ENCODE data around the gene SEPTIN12. TPM values are rescaled to one million over a fixed set of nuclear protein-coding genes. Genes with fewer than 3 reads are reported as not detected.

SEPTIN12 gene
- total and polyA plus RNA-seq, 2 of the 8 experiments (the other 6 are each of a cell fraction or from before 2014, with no cell fraction given), result 0.24 TPM; not detected in 1

DNA sequence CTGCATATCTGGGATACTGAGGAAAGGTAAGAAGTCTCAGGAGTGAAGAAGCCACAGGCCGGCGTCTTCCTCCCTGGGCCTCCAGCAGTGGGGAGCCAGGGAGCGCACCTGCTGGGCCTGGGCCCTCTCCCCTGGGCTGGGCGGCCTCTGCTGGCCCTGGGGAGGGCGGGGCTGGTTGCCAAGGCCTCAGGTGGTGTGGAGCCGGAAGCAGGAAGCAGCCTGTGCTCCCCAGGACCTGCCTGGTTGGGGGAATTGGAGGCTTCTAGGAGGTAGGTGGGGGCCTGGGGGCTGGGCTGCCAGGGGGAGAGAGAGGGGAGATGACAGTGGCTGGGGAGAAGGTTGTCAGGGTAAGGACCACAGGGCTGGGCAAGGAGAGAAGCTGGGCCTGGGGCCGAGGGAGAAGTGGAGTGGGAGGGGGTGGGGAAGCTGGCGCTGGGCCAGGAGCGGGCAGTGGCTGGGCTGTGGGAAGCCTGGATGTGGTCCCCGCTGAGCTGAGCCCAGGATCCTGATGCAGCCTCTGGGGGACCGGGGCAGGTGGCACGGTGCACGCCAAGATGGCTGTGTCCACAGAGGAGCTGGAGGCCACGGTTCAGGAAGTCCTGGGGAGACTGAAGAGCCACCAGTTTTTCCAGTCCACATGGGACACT, 7.2 kb upstream of the SEPTIN12 start, which contains the start of gene SMIM22:
Gene SMIM22, plus strand, starts transcription at position 189 of the 647 bp plus-strand sequence. Its CDS starts 366 bp downstream, at position 555.
- no peak within 1 kb of the TSS for H2BK20ac ChIP-seq (ENCODE audit: low read length)
- no peak within 1 kb of the TSS for H3K23ac ChIP-seq (ENCODE audit: insufficient read length)
- H4K5ac ChIP-seq (ENCODE audit: insufficient read length, low read depth, low read length), result no peak within 1 kb of the TSS
- H3K79me2 ChIP-seq (ENCODE audit: control insufficient read depth in 1 of 2, insufficient read depth in 2 of 2, low read length in 2 of 2), result no peaks in the 10 kb centered on the region
- peaks cover 0 to 4% of the 10 kb centered on the region in 2 experiments for H4K20me1 ChIP-seq (replicated peaks in 1 of 2; ENCODE audit: control insufficient read depth in 1 of 2, insufficient read depth in 2 of 2, low read length in 2 of 2)
- no peak within 1 kb of the TSS for H4K8ac ChIP-seq (ENCODE audit: extremely low read depth, insufficient read depth, low read length)
- POLR2A ChIA-PET (ENCODE audit: partially characterized antibody), result interaction anchor here (1.2 to 1.5 kb wide), 3 partner anchors 7 to 79 kb away, joined by 4 to 5 read pairs (median 4); partner anchors contain the start of gene ROGDI
- no peak within 1 kb of the TSS for H2BK12ac ChIP-seq (ENCODE audit: low read depth, low read length)
- no peaks in the 10 kb centered on the region for H3K79me1 ChIP-seq (ENCODE audit: low read depth, low read length)
- FAIRE-seq (no peak), DNase-seq (ENCODE audit: low read depth in 1 of 2, low spot score in 2 of 2) (no peak)
- H3K4me2 ChIP-seq (ENCODE audit: insufficient read depth in 1 of 2, low read depth in 2 of 2, low read length in 2 of 2), result no peak within 1 kb of the TSS
- CTCF ChIA-PET (ENCODE audit: partially characterized antibody), result no interaction called here
- H3K9me3 ChIP-seq (ENCODE audit: insufficient read depth in 2 of 2, low read depth in 1 of 2, low read length in 1 of 2), result no peaks in the 10 kb centered on the region
- H2BK5ac ChIP-seq (ENCODE audit: low read depth, low read length), result no peak within 1 kb of the TSS
- H2AFZ ChIP-seq (ENCODE audit: low read length), result no peak within 1 kb of the TSS
- H3K4ac ChIP-seq (replicated peaks; ENCODE audit: insufficient read length, low read depth, low read length), result no peak within 1 kb of the TSS
- WGBS, 2 experiments (ENCODE audit: extremely low coverage in 1 of 2, insufficient coverage in 1 of 2, insufficient read length in 1 of 2, insufficient replicate concordance in 2 of 2, low coverage in 1 of 2, low lambda C conversion rate in 2 of 2, missing lambda C conversion rate in 1 of 2), result 71% methylated on average over 6 of the region's 14 CpGs; no CpG with 5 or more reads in 1 of the 2 experiments
- no peaks in the 10 kb centered on the region for H3K23me2 ChIP-seq (ENCODE audit: low read depth, low read length)
- no peak within 1 kb of the TSS for H3K18ac ChIP-seq (ENCODE audit: extremely low read depth, low read length)
- H3K9ac ChIP-seq (replicated peaks in 1 of 4; ENCODE audit: extremely low read depth in 1 of 4, low read depth in 3 of 4, low read length in 3 of 4), result no peak within 1 kb of the TSS
- no peak within 1 kb of the TSS for H4K91ac ChIP-seq (replicated peaks; ENCODE audit: insufficient read length, low read length)
- no peak within 1 kb of the TSS for H3K56ac ChIP-seq (replicated peaks; ENCODE audit: insufficient read length, low read depth, low read length)
- no peak within 1 kb of the TSS for H2BK15ac ChIP-seq (ENCODE audit: low read length)
- no peaks in the 10 kb centered on the region for H3K4me1 ChIP-seq (replicated peaks in 1 of 4; ENCODE audit: control insufficient read depth in 3 of 4, insufficient read depth in 4 of 4, low read length in 3 of 4)
- no peak within 1 kb of the TSS for H3K4me3 ChIP-seq (ENCODE audit: extremely low read depth in 1 of 4, insufficient read depth in 2 of 4, low read depth in 3 of 4, low read length in 4 of 4)
- peaks cover 0 to 2% (median 0%) of the 10 kb centered on the region in 4 experiments; a peak in 3 of 8 replicates for H3K36me3 ChIP-seq (ENCODE audit: control insufficient read depth in 2 of 4, insufficient read depth in 4 of 4, low read length in 3 of 4)
- no peak within 1 kb of the TSS for H2AK5ac ChIP-seq (ENCODE audit: low read depth, low read length)
- no peak within 1 kb of the TSS for H2BK120ac ChIP-seq (replicated peaks; ENCODE audit: low read depth, low read length)
- H3K27ac ChIP-seq (ENCODE audit: low read depth, low read length), result no peak within 1 kb of the TSS
- no peak within 1 kb of the TSS for H3K14ac ChIP-seq (ENCODE audit: insufficient read length)
- no peaks in the 10 kb centered on the region for H3K27me3 ChIP-seq (replicated peaks in 1 of 4; ENCODE audit: control insufficient read depth in 3 of 4, extremely low read depth in 1 of 4, insufficient read depth in 3 of 4, low read length in 3 of 4)
- TF ChIP-seq CTBP2 (IDR thresholded peaks at IDR 0.05; ENCODE audit: borderline replicate concordance, insufficient read depth, insufficient read length, low read length) (no peak), CBX8 (IDR thresholded peaks at IDR 0.05; ENCODE audit: borderline replicate concordance, low read depth, low read length) (no peak), JUN (IDR thresholded peaks at IDR 0.05; ENCODE audit: low read depth, low read length) (no peak), EGR1 (IDR thresholded peaks at IDR 0.05; ENCODE audit: borderline replicate concordance, low read depth, low read length) (no peak), BCL11A (IDR thresholded peaks at IDR 0.05; ENCODE audit: low read depth in 2 of 2, low read length in 2 of 2) (no peak), POLR2AphosphoS5 (IDR thresholded peaks at IDR 0.05; ENCODE audit: low read depth, low read length) (no peak), TAF1 (IDR thresholded peaks at IDR 0.05; ENCODE audit: low read depth, low read length) (no peak), RAD21 (IDR thresholded peaks at IDR 0.05 in 1 of 2, conservative IDR thresholded peaks at IDR 0.05 in 1 of 2; ENCODE audit: low read depth in 2 of 2, low read length in 2 of 2) (no peak), CREB1 (IDR thresholded peaks at IDR 0.05) (no peak), SP4 (IDR thresholded peaks at IDR 0.05; ENCODE audit: low read length) (no peak), ASH2L (IDR thresholded peaks at IDR 0.05; ENCODE audit: low read length) (no peak), ZNF274 (IDR thresholded peaks at IDR 0.05; ENCODE audit: borderline replicate concordance, extremely low read depth, low read length) (no peak)
- TF ChIP-seq, protein P1, sequence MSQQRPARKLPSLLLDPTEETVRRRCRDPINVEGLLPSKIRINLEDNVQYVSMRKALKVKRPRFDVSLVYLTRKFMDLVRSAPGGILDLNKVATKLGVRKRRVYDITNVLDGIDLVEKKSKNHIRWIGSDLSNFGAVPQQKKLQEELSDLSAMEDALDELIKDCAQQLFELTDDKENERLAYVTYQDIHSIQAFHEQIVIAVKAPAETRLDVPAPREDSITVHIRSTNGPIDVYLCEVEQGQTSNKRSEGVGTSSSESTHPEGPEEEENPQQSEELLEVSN (IDR thresholded peaks at IDR 0.05), result no peak

Data from H1 (cell line).